HUES48 (cell line): ENCODE results near the gene PADI3.

Experiments used
- H3K27ac ChIP-seq: one replicate; pipeline ENCODE4 v1.7.0; 2013; ENCODE audit warnings: low read depth, low read length, inconsistent platforms
- H3K27me3 ChIP-seq: 2 replicates; pipeline ENCODE4 v1.6.1; 2013; ENCODE audit warnings: mild to moderate bottlenecking, low read length; ENCODE audit not compliant: control insufficient read depth, insufficient read depth
- H3K36me3 ChIP-seq: 2 replicates; pipeline ENCODE4 v1.6.1; 2013; ENCODE audit warnings: low read length; ENCODE audit not compliant: control insufficient read depth, insufficient read depth
- H3K4me1 ChIP-seq: 2 replicates; pipeline ENCODE4 v1.6.1; 2013; ENCODE audit warnings: mild to moderate bottlenecking, low read length; ENCODE audit not compliant: control insufficient read depth, insufficient read depth
- H3K4me3 ChIP-seq: 2 replicates; pipeline ENCODE4 v1.5.1; 2013; ENCODE audit warnings: mild to moderate bottlenecking, low read depth, low read length
- H3K9ac ChIP-seq: 2 replicates; pipeline ENCODE4 v1.6.1; 2013; ENCODE audit warnings: mild to moderate bottlenecking, low read depth, low read length, moderate library complexity
- H3K9me3 ChIP-seq: 2 replicates; pipeline ENCODE4 v1.6.1; 2013; ENCODE audit warnings: low read length; ENCODE audit not compliant: control insufficient read depth, insufficient read depth

PADI3 gene, protein sequence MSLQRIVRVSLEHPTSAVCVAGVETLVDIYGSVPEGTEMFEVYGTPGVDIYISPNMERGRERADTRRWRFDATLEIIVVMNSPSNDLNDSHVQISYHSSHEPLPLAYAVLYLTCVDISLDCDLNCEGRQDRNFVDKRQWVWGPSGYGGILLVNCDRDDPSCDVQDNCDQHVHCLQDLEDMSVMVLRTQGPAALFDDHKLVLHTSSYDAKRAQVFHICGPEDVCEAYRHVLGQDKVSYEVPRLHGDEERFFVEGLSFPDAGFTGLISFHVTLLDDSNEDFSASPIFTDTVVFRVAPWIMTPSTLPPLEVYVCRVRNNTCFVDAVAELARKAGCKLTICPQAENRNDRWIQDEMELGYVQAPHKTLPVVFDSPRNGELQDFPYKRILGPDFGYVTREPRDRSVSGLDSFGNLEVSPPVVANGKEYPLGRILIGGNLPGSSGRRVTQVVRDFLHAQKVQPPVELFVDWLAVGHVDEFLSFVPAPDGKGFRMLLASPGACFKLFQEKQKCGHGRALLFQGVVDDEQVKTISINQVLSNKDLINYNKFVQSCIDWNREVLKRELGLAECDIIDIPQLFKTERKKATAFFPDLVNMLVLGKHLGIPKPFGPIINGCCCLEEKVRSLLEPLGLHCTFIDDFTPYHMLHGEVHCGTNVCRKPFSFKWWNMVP

GRCh38 chr1:17248781-17249180 lies at the start of gene PADI3:
PADI3 (plus strand) TSS chr1:17249098; CDS start chr1:17249138, 40 bp downstream.
- Histone ChIP-seq H3K27ac (no peak within 1 kb of the TSS), H3K4me3 (no peak within 1 kb of the TSS), H3K27me3 (no peaks in the 10 kb centered on the region), H3K4me1 (no peaks in the 10 kb centered on the region), H3K9ac (no peak within 1 kb of the TSS), H3K9me3 (no peaks in the 10 kb centered on the region), H3K36me3 (no peaks in the 10 kb centered on the region)

- no peaks in the 10 kb centered on the region for H3K27me3 ChIP-seq
- no peak overlapping the region for H3K4me3 ChIP-seq
- H3K36me3 ChIP-seq, result no peaks in the 10 kb centered on the region
- no peaks in the 10 kb centered on the region for H3K9me3 ChIP-seq
- no peak overlapping the region for H3K27ac ChIP-seq
- H3K9ac ChIP-seq, result no peak overlapping the region
- H3K4me1 ChIP-seq, result no peaks in the 10 kb centered on the region
These were observed 49.4 kb upstream of the PADI3 start for GRCh38 chr1:17199267-17200044.

DNA sequence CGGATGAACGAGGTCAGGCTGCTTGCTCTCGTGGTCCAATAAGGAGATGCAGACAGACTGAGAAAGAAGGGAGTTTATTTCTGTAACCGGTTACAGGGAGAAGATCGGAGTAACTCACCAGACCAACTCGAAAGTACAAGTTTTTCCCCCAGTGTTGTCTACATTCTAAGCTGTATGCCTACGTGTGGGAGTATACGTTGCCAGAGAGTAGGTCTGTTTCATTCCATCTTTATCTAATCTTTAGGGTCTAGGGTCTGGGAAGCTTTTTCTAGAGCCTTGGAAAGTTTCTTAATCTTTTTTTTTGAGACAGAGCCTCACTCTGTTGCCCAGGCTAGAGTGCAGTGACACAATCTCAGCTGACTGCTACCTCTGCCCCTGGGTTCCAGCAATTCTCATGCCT lies 48.7 kb upstream of the PADI3 start:
- no peaks in the 10 kb centered on the region for H3K36me3 ChIP-seq
- no peaks in the 10 kb centered on the region for H3K9me3 ChIP-seq
- no peak overlapping the region for H3K4me3 ChIP-seq
- no peak overlapping the region for H3K27ac ChIP-seq
- no peaks in the 10 kb centered on the region for H3K27me3 ChIP-seq
- no peak overlapping the region for H3K9ac ChIP-seq
- no peaks in the 10 kb centered on the region for H3K4me1 ChIP-seq

- Histone ChIP-seq H3K9me3 (no peaks in the 10 kb centered on the region), H3K9ac (no peak overlapping the region), H3K4me3 (no peak overlapping the region), H3K4me1 (no peaks in the 10 kb centered on the region), H3K27me3 (no peaks in the 10 kb centered on the region), H3K27ac (no peak overlapping the region), H3K36me3 (no peaks in the 10 kb centered on the region)
These were observed 48.1 kb upstream of the PADI3 start for GRCh38 chr1:17200756-17201155.

- H3K4me3 ChIP-seq, result no peak overlapping the region
These were observed 47.5 kb upstream of the PADI3 start for GRCh38 chr1:17201201-17202021.

GRCh38 chr1:17204546-17205440 lies 44.1 kb upstream of the PADI3 start, which contains the start of gene PADI1:
PADI1 (plus strand) TSS chr1:17205128; CDS start chr1:17205218, 90 bp downstream.
- H3K4me1 ChIP-seq, result no peaks in the 10 kb centered on the region
- H3K27me3 ChIP-seq, result no peaks in the 10 kb centered on the region
- no peak within 1 kb of the TSS for H3K4me3 ChIP-seq

More at GRCh38 chr1:17201201-17202021, 47.5 kb upstream of the PADI3 start:
- no peaks in the 10 kb centered on the region for H3K27me3 ChIP-seq
- H3K27ac ChIP-seq, result no peak overlapping the region
- H3K9me3 ChIP-seq, result no peaks in the 10 kb centered on the region
- no peak overlapping the region for H3K9ac ChIP-seq
- no peaks in the 10 kb centered on the region for H3K4me1 ChIP-seq
- H3K36me3 ChIP-seq, result no peaks in the 10 kb centered on the region

GRCh38 chr1:17205652-17206051 lies 43.2 kb upstream of the PADI3 start:
- Histone ChIP-seq H3K9me3 (no peaks in the 10 kb centered on the region), H3K36me3 (no peaks in the 10 kb centered on the region), H3K27me3 (no peaks in the 10 kb centered on the region), H3K9ac (no peak overlapping the region), H3K4me3 (no peak overlapping the region), H3K4me1 (no peaks in the 10 kb centered on the region), H3K27ac (no peak overlapping the region)

More at GRCh38 chr1:17204546-17205440, 44.1 kb upstream of the PADI3 start, which contains the start of gene PADI1:
- Histone ChIP-seq H3K27ac (no peak within 1 kb of the TSS), H3K9ac (no peak within 1 kb of the TSS), H3K9me3 (no peaks in the 10 kb centered on the region), H3K36me3 (no peaks in the 10 kb centered on the region)

DNA sequence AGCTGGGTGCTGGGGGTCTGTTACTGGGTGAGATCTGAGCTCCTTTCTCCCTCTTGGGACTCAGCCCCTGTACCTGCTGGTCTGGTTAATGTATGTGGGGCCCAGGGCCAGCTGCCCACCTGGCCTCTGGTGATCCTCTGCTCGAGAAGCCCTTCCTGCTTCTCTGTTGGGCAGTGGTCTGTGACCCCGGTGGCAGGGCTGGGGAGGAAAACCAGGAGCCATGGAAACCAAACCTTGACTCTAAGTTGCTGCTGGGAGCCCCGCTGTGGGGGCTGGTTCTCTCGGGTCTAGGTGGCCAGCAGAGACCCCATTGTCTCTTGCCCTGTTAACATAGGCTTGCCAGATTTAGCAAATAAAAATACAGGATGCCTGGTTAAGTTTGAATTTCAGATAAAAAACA lies 42.7 kb upstream of the PADI3 start:
- Histone ChIP-seq H3K27me3 (no peaks in the 10 kb centered on the region), H3K4me1 (no peaks in the 10 kb centered on the region), H3K9me3 (no peaks in the 10 kb centered on the region), H3K27ac (no peak overlapping the region), H3K36me3 (no peaks in the 10 kb centered on the region), H3K4me3 (no peak overlapping the region), H3K9ac (no peak overlapping the region)

DNA sequence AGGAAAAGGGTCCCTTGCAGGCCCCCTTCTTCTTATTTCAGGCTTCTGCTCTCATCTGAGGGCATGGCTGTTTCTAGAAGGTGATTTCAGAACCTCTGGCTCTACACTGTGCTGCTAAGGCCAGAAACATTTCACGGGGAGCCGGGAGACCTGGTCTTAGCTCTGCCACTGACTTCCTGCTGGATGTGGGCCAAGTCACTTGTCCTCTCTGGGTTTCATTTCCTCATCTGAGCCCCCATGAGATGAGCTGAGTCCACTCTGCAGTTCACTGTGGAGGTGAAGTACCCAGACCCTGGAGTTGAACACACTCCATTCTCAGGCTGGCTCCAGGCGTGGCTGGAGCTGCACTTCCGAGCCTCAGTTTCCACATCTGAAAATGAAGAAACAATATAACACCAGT lies 41.9 kb upstream of the PADI3 start:
- Histone ChIP-seq H3K9ac (no peak overlapping the region), H3K36me3 (no peaks in the 10 kb centered on the region), H3K27me3 (no peaks in the 10 kb centered on the region), H3K4me1 (no peaks in the 10 kb centered on the region), H3K4me3 (no peak overlapping the region), H3K27ac (no peak overlapping the region), H3K9me3 (no peaks in the 10 kb centered on the region)
